Subcutaneous abdominal adipose tissue (tissue), 5 donors: ENCODE measurements around the gene LRWD1.
"Not testable (repeated sequence)": the region's sequence is repeated elsewhere in the genome, so short reads cannot be mapped to it uniquely, and the experiment has no call there.

ENCODE experiments used
- H3K27ac ChIP-seq: one replicate; pipeline ENCODE4 v1.7.0; 2013; ENCODE audit warnings: low read depth, mild to moderate bottlenecking, inconsistent platforms, low read length, moderate library complexity
- H3K27me3 ChIP-seq, 5 donors: one replicate each; pipeline ENCODE4 v1.7.0; 2013; ENCODE audit warnings: low read length in 5 of 5, inconsistent platforms in 1 of 5; ENCODE audit not compliant: control insufficient read depth in 5 of 5, insufficient read depth in 4 of 5
- H3K36me3 ChIP-seq, 5 donors: one replicate each; pipeline ENCODE4 v1.7.0; 2013; ENCODE audit warnings: low read length in 5 of 5; ENCODE audit not compliant: control insufficient read depth in 5 of 5, insufficient read depth in 5 of 5
- H3K4me1 ChIP-seq, 5 donors: one replicate each; pipeline ENCODE4 v1.7.0; 2013; ENCODE audit warnings: low read length in 5 of 5, mild to moderate bottlenecking in 3 of 5, moderate library complexity in 1 of 5; ENCODE audit not compliant: control insufficient read depth in 5 of 5, insufficient read depth in 5 of 5
- H3K4me3 ChIP-seq, 5 donors: one replicate each; pipeline ENCODE4 v1.7.0; 2013; ENCODE audit warnings: low read length in 5 of 5, low read depth in 1 of 5
- H3K9ac ChIP-seq, 5 donors: one replicate each; pipeline ENCODE4 v1.7.0; 2013; ENCODE audit warnings: low read length in 5 of 5, mild to moderate bottlenecking in 4 of 5, moderate library complexity in 3 of 5
- H3K9me3 ChIP-seq, 5 donors: one replicate each; pipeline ENCODE4 v1.7.0; 2013; ENCODE audit warnings: low read length in 5 of 5; ENCODE audit not compliant: control insufficient read depth in 5 of 5
- donor health status: healthy.
- donor health status: healthy.
- donor health status: healthy.
- donor health status: healthy.
- donor health status: healthy.

Gene LRWD1

GRCh38 chr7:102514881-102515721 is 50.3 kb downstream of the LRWD1 start:
- H3K4me1 ChIP-seq, H3K27ac ChIP-seq, H3K9me3 ChIP-seq, H3K9ac ChIP-seq, H3K36me3 ChIP-seq, H3K27me3 ChIP-seq, H3K4me3 ChIP-seq: not testable (repeated sequence)

- H3K4me3 ChIP-seq, H3K9ac ChIP-seq, H3K9me3 ChIP-seq, H3K4me1 ChIP-seq, H3K27me3 ChIP-seq, H3K36me3 ChIP-seq, H3K27ac ChIP-seq: not testable (repeated sequence)
Measured at GRCh38 chr7:102515889-102516288, 51.1 kb downstream of the LRWD1 start.

GRCh38 chr7:102516951-102517350 is 52.2 kb downstream of the LRWD1 start:
- H3K9me3 ChIP-seq, H3K9ac ChIP-seq, H3K27me3 ChIP-seq, H3K36me3 ChIP-seq, H3K4me1 ChIP-seq, H3K4me3 ChIP-seq, H3K27ac ChIP-seq: not testable (repeated sequence)

- H3K4me3 ChIP-seq, H3K9ac ChIP-seq, H3K27ac ChIP-seq: not testable (repeated sequence)
Measured at GRCh38 chr7:102517550-102518147, 52.9 kb downstream of the LRWD1 start, which contains the start of gene RASA4B. Gene RASA4B, minus strand, starts transcription at chr7:102517777. Its CDS starts 67 bp downstream, at chr7:102517710.

GRCh38 chr7:102520797-102521196 is 56.0 kb downstream of the LRWD1 start:
- not testable (repeated sequence) for H3K9ac ChIP-seq, H3K36me3 ChIP-seq, H3K9me3 ChIP-seq, H3K27ac ChIP-seq, H3K4me3 ChIP-seq, H3K4me1 ChIP-seq, H3K27me3 ChIP-seq

More at GRCh38 chr7:102517550-102518147, 52.9 kb downstream of the LRWD1 start, which contains the start of gene RASA4B:
- H3K9me3 ChIP-seq, H3K36me3 ChIP-seq, H3K27me3 ChIP-seq, H3K4me1 ChIP-seq: not testable (repeated sequence)
